WTC11 (cell line): Measurements from ENCODE around the gene ABHD4. TPM values are rescaled to one million over a fixed set of nuclear protein-coding genes. Genes with fewer than 3 reads are reported as not detected.

ENCODE experiments used
- ATF1 ChIP-seq: sonication (generic); formaldehyde crosslinking; IDR thresholded peaks from 2 replicates; pipeline ENCODE4 v1.8.1; 2023; ENCODE audit warnings: mild to moderate bottlenecking, moderate library complexity, missing genetic modification reagents
- ATF3 ChIP-seq: sonication (generic); formaldehyde crosslinking; conservative IDR thresholded peaks from 2 replicates; pipeline ENCODE4 v1.8.1; 2022; ENCODE audit warnings: mild to moderate bottlenecking, missing genetic modification reagents
- CREB1 ChIP-seq: sonication (generic); formaldehyde crosslinking; IDR thresholded peaks from 2 replicates; pipeline ENCODE4 v1.8.0; 2023; ENCODE audit warnings: mild to moderate bottlenecking, missing genetic modification reagents
- ELF4 ChIP-seq: sonication (generic); formaldehyde crosslinking; IDR thresholded peaks from 2 replicates; pipeline ENCODE4 v1.8.1; 2022; ENCODE audit warnings: low read depth, mild to moderate bottlenecking, moderate library complexity, missing genetic modification reagents
- ESRRA ChIP-seq: sonication (generic); formaldehyde crosslinking; IDR thresholded peaks from 2 replicates; pipeline ENCODE4 v1.8.1; 2022; ENCODE audit warnings: mild to moderate bottlenecking, missing genetic modification reagents, borderline replicate concordance
- FOXP1 ChIP-seq: sonication (generic); formaldehyde crosslinking; IDR thresholded peaks from 2 replicates; pipeline ENCODE4 v1.8.0; 2022; ENCODE audit warnings: missing genetic modification reagents, mild to moderate bottlenecking, moderate library complexity, borderline replicate concordance
- NFYB ChIP-seq: sonication (generic); formaldehyde crosslinking; conservative IDR thresholded peaks from 2 replicates; pipeline ENCODE4 v1.8.0; 2022; ENCODE audit warnings: low read depth, missing genetic modification reagents
- NR2C2 ChIP-seq: sonication (generic); formaldehyde crosslinking; IDR thresholded peaks from 2 replicates; pipeline ENCODE4 v1.8.0; 2022; ENCODE audit warnings: mild to moderate bottlenecking, missing genetic modification reagents
- NR3C1 ChIP-seq: sonication (generic); formaldehyde crosslinking; conservative IDR thresholded peaks from 2 replicates; pipeline ENCODE4 v1.8.1; 2023; ENCODE audit warnings: low read depth, mild to moderate bottlenecking, missing genetic modification reagents
- OVOL2 ChIP-seq: fragments of 250-450 bp; sonication (Bioruptor Pico); IDR thresholded peaks from 2 replicates; pipeline ENCODE4 v1.9.0; 2021; ENCODE audit warnings: mild to moderate bottlenecking, borderline replicate concordance
- SMAD3 ChIP-seq: sonication (generic); formaldehyde crosslinking; IDR thresholded peaks from 2 replicates; pipeline ENCODE4 v1.8.0; 2022; ENCODE audit warnings: missing genetic modification reagents, mild to moderate bottlenecking, borderline replicate concordance
- SP1 ChIP-seq: sonication (generic); formaldehyde crosslinking; conservative IDR thresholded peaks from 2 replicates; pipeline ENCODE4 v1.8.1; 2022; ENCODE audit warnings: missing genetic modification reagents
- TCF7 ChIP-seq: sonication (generic); formaldehyde crosslinking; IDR thresholded peaks from 2 replicates; pipeline ENCODE4 v1.8.0; 2022; ENCODE audit warnings: mild to moderate bottlenecking, low read depth, missing genetic modification reagents, moderate library complexity
- ZBTB21 ChIP-seq: sonication (generic); formaldehyde crosslinking; IDR thresholded peaks from 2 replicates; pipeline ENCODE4 v1.8.1; 2023; ENCODE audit warnings: mild to moderate bottlenecking, missing genetic modification reagents, borderline replicate concordance
- ZNF232 ChIP-seq: sonication (generic); formaldehyde crosslinking; IDR thresholded peaks from 2 replicates; pipeline ENCODE4 v1.8.0; 2022; ENCODE audit warnings: mild to moderate bottlenecking, missing genetic modification reagents
- ZNF671 ChIP-seq: fragments of 250-450 bp; sonication (Bioruptor Pico); IDR thresholded peaks from 2 replicates; pipeline ENCODE4 v1.8.0; 2021; ENCODE audit warnings: mild to moderate bottlenecking
- total RNA-seq: library from RNA; stranded (reverse); gene quantifications from 3 replicates; pipeline ENCODE4 v1.2.3, GENCODE V29; 2021
- TF ChIP-seq, protein P1 (sequence below): sonication (generic); formaldehyde crosslinking; conservative IDR thresholded peaks from 2 replicates; pipeline ENCODE4 v1.8.1; 2023; ENCODE audit warnings: mild to moderate bottlenecking, low read depth, missing genetic modification reagents, moderate library complexity
- TF ChIP-seq, protein P2 (sequence below): fragments of 250-450 bp; sonication (Bioruptor Pico); IDR thresholded peaks from 2 replicates; pipeline ENCODE4 v1.9.0; 2021; ENCODE audit warnings: mild to moderate bottlenecking, borderline replicate concordance
- TF ChIP-seq, protein P3 (sequence below): sonication (generic); formaldehyde crosslinking; IDR thresholded peaks from 2 replicates; pipeline ENCODE4 v1.8.1; 2022; ENCODE audit warnings: missing genetic modification reagents, borderline replicate concordance
- TF ChIP-seq, protein P4 (sequence below): sonication (generic); formaldehyde crosslinking; IDR thresholded peaks from 2 replicates; pipeline ENCODE4 v1.8.1; 2022; ENCODE audit warnings: low read depth, missing genetic modification reagents, borderline replicate concordance
- TF ChIP-seq, protein P5 (sequence below): sonication (generic); formaldehyde crosslinking; IDR thresholded peaks from 2 replicates; pipeline ENCODE4 v1.8.1; 2023; ENCODE audit warnings: mild to moderate bottlenecking, missing genetic modification reagents, borderline replicate concordance
- TF ChIP-seq, protein P6 (sequence below): fragments of 250-450 bp; sonication (Bioruptor Pico); conservative IDR thresholded peaks from 2 replicates; pipeline ENCODE4 v1.9.0; 2021; ENCODE audit warnings: mild to moderate bottlenecking

The ABHD4 gene
- total RNA-seq, 1 experiment from 2014 or later: 33.9 TPM

DNA sequence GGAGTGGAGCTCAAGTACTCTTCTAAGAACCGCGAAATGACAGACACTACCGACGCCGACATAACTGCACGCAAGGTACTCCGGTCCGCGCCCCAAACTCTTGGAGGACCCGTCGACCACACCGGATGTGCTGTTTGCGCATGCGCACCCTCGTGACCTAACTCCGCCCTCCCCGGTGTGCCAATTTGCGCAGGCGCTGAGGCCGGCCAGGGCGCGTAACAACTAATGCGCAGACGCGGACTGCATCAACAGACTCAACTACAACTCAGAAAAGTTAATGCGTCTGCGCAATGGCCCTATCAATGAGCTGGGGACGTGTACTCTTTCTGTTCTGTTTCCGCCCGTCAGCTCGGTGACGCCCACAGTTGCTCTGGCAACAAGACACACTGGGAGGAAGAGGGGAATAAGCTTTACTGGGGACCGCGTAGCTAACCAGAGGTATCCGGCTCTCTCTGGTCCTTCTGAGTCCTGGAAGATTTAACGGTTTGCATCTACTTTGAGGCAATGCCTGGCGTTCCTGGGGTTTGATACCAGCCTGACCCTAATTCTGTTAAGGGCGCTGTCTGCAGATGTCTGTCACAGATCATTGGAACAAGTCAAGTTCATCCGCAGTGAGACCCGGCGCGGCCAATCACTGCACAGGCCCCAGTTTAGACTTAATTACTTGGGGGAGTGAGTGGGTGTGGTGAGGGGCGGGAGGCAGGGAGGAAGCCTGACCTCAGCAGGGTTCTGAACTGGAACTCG lies 8.8 kb upstream of the ABHD4 start, which contains the start of gene DAD1 (continued):
- no peak for TF ChIP-seq NR2C2 (CRISPR knock-in tag)
- TF ChIP-seq ELF4 (CRISPR knock-in tag): no peak
- no peak for TF ChIP-seq FOXP1 (CRISPR knock-in tag)
- no peak for TF ChIP-seq ATF1 (CRISPR knock-in tag)
- TF ChIP-seq SMAD3: no peak
- TF ChIP-seq OVOL2 (CRISPR knock-in tag): no peak
- TF ChIP-seq, protein P1, sequence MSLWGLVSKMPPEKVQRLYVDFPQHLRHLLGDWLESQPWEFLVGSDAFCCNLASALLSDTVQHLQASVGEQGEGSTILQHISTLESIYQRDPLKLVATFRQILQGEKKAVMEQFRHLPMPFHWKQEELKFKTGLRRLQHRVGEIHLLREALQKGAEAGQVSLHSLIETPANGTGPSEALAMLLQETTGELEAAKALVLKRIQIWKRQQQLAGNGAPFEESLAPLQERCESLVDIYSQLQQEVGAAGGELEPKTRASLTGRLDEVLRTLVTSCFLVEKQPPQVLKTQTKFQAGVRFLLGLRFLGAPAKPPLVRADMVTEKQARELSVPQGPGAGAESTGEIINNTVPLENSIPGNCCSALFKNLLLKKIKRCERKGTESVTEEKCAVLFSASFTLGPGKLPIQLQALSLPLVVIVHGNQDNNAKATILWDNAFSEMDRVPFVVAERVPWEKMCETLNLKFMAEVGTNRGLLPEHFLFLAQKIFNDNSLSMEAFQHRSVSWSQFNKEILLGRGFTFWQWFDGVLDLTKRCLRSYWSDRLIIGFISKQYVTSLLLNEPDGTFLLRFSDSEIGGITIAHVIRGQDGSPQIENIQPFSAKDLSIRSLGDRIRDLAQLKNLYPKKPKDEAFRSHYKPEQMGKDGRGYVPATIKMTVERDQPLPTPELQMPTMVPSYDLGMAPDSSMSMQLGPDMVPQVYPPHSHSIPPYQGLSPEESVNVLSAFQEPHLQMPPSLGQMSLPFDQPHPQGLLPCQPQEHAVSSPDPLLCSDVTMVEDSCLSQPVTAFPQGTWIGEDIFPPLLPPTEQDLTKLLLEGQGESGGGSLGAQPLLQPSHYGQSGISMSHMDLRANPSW (CRISPR knock-in tag): no peak
- TF ChIP-seq, protein P2, sequence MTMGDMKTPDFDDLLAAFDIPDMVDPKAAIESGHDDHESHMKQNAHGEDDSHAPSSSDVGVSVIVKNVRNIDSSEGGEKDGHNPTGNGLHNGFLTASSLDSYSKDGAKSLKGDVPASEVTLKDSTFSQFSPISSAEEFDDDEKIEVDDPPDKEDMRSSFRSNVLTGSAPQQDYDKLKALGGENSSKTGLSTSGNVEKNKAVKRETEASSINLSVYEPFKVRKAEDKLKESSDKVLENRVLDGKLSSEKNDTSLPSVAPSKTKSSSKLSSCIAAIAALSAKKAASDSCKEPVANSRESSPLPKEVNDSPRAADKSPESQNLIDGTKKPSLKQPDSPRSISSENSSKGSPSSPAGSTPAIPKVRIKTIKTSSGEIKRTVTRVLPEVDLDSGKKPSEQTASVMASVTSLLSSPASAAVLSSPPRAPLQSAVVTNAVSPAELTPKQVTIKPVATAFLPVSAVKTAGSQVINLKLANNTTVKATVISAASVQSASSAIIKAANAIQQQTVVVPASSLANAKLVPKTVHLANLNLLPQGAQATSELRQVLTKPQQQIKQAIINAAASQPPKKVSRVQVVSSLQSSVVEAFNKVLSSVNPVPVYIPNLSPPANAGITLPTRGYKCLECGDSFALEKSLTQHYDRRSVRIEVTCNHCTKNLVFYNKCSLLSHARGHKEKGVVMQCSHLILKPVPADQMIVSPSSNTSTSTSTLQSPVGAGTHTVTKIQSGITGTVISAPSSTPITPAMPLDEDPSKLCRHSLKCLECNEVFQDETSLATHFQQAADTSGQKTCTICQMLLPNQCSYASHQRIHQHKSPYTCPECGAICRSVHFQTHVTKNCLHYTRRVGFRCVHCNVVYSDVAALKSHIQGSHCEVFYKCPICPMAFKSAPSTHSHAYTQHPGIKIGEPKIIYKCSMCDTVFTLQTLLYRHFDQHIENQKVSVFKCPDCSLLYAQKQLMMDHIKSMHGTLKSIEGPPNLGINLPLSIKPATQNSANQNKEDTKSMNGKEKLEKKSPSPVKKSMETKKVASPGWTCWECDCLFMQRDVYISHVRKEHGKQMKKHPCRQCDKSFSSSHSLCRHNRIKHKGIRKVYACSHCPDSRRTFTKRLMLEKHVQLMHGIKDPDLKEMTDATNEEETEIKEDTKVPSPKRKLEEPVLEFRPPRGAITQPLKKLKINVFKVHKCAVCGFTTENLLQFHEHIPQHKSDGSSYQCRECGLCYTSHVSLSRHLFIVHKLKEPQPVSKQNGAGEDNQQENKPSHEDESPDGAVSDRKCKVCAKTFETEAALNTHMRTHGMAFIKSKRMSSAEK: no peak
- TF ChIP-seq ZNF232 (CRISPR knock-in tag): no peak
- TF ChIP-seq ZBTB21 (CRISPR knock-in tag): no peak
- no peak for TF ChIP-seq NR3C1 (CRISPR knock-in tag)
- TF ChIP-seq, protein P3, sequence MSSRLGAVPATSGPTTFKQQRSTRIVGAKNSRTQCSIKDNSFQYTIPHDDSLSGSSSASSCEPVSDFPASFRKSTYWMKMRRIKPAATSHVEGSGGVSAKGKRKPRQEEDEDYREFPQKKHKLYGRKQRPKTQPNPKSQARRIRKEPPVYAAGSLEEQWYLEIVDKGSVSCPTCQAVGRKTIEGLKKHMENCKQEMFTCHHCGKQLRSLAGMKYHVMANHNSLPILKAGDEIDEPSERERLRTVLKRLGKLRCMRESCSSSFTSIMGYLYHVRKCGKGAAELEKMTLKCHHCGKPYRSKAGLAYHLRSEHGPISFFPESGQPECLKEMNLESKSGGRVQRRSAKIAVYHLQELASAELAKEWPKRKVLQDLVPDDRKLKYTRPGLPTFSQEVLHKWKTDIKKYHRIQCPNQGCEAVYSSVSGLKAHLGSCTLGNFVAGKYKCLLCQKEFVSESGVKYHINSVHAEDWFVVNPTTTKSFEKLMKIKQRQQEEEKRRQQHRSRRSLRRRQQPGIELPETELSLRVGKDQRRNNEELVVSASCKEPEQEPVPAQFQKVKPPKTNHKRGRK: no peak
- TF ChIP-seq SP1 (CRISPR knock-in tag): peak; percentile 40
- TF ChIP-seq, protein P4, sequence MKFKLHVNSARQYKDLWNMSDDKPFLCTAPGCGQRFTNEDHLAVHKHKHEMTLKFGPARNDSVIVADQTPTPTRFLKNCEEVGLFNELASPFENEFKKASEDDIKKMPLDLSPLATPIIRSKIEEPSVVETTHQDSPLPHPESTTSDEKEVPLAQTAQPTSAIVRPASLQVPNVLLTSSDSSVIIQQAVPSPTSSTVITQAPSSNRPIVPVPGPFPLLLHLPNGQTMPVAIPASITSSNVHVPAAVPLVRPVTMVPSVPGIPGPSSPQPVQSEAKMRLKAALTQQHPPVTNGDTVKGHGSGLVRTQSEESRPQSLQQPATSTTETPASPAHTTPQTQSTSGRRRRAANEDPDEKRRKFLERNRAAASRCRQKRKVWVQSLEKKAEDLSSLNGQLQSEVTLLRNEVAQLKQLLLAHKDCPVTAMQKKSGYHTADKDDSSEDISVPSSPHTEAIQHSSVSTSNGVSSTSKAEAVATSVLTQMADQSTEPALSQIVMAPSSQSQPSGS (CRISPR knock-in tag): no peak
- no peak for TF ChIP-seq CREB1
- TF ChIP-seq, protein P5, sequence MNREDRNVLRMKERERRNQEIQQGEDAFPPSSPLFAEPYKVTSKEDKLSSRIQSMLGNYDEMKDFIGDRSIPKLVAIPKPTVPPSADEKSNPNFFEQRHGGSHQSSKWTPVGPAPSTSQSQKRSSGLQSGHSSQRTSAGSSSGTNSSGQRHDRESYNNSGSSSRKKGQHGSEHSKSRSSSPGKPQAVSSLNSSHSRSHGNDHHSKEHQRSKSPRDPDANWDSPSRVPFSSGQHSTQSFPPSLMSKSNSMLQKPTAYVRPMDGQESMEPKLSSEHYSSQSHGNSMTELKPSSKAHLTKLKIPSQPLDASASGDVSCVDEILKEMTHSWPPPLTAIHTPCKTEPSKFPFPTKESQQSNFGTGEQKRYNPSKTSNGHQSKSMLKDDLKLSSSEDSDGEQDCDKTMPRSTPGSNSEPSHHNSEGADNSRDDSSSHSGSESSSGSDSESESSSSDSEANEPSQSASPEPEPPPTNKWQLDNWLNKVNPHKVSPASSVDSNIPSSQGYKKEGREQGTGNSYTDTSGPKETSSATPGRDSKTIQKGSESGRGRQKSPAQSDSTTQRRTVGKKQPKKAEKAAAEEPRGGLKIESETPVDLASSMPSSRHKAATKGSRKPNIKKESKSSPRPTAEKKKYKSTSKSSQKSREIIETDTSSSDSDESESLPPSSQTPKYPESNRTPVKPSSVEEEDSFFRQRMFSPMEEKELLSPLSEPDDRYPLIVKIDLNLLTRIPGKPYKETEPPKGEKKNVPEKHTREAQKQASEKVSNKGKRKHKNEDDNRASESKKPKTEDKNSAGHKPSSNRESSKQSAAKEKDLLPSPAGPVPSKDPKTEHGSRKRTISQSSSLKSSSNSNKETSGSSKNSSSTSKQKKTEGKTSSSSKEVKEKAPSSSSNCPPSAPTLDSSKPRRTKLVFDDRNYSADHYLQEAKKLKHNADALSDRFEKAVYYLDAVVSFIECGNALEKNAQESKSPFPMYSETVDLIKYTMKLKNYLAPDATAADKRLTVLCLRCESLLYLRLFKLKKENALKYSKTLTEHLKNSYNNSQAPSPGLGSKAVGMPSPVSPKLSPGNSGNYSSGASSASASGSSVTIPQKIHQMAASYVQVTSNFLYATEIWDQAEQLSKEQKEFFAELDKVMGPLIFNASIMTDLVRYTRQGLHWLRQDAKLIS: no peak
- TF ChIP-seq, protein P6, sequence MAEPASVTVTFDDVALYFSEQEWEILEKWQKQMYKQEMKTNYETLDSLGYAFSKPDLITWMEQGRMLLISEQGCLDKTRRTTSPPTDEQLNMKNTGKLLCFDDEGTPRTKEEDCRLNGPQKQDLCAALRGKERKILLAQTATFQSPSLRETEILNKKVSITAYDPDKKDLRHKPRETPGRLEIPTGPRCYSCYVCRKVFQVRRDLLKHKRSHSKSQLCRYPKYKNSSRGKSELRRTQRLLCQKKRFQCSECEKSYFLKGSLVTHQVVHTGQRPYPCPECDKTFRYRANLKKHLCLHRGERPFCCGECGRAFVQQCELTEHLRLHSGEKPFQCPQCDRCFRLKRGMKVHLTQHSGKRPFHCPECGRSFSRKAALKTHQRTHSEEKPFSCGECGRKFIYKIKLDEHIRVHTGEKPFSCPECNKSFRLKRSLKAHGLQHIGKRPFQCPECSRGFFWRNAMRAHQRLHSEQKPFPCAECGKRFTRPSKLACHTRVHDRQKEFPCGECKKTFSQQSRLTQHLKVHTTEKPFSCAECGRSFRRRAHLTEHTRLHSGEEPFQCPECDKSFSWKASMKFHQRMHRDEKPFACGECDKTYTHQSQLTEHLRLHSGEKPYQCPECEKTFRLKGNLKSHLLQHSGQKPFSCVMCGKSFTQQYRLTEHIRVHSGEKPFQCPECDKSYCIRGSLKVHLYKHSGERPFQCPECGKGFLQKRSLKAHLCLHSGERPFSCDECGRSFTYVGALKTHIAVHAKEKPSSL (CRISPR knock-in tag): no peak
- TF ChIP-seq TCF7 (CRISPR knock-in tag): no peak
- no peak for TF ChIP-seq ATF3 (CRISPR knock-in tag)
- TF ChIP-seq NFYB (CRISPR knock-in tag): no peak
- TF ChIP-seq ZNF671 (CRISPR knock-in tag): no peak
- TF ChIP-seq ESRRA (CRISPR knock-in tag): no peak
